Measurements from ENCODE around the gene GCN1. TPM values are rescaled to one million over a fixed set of nuclear protein-coding genes. Genes with fewer than 3 reads are reported as not detected.

GCN1 gene
- polyA plus RNA-seq, 1 donor (not counting 4 experiments of a cell fraction or from before 2014, with no cell fraction given) = 34.1 TPM

GRCh38 chr12:120241561-120242274 lies 47.2 kb upstream of the GCN1 start:
- peaks cover 25 to 27% of the 10 kb centered on the region in 2 experiments for H3K36me3 ChIP-seq (ENCODE audit: control insufficient read depth in 2 of 2, extremely low read depth in 1 of 2, insufficient read depth in 2 of 2, low read length in 2 of 2)
- no peak overlapping the region for H2AFZ ChIP-seq (ENCODE audit: control insufficient read depth, low read length)

GRCh38 chr12:120240495-120240833 lies 45.9 kb upstream of the GCN1 start:
- Histone ChIP-seq H3K4me3 (ENCODE audit: control insufficient read depth in 2 of 3, extremely low read depth in 1 of 3, insufficient read depth in 2 of 3, low read depth in 1 of 3, low read length in 3 of 3) (no peak overlapping the region), H2AFZ (ENCODE audit: control insufficient read depth, low read length) (no peak overlapping the region), H3K9ac (ENCODE audit: control insufficient read depth, extremely low read depth, insufficient read depth, low read length) (no peak overlapping the region), H3K9me1 (ENCODE audit: control insufficient read depth, extremely low read depth, insufficient read depth, low read length) (peaks cover 7% of the 10 kb centered on the region), H3K4me2 (ENCODE audit: control insufficient read depth, extremely low read depth, insufficient read depth, low read depth, low read length) (no peak overlapping the region), H3K79me2 (ENCODE audit: control insufficient read depth, insufficient read depth, low read length) (peaks cover 95% of the 10 kb centered on the region), H3K36me3 (ENCODE audit: control insufficient read depth in 2 of 2, extremely low read depth in 1 of 2, insufficient read depth in 2 of 2, low read length in 2 of 2) (peaks cover 31% of the 10 kb centered on the region in 2 experiments), H3K9me3 (ENCODE audit: control insufficient read depth, low read depth, low read length) (no peaks in the 10 kb centered on the region), H4K20me1 (ENCODE audit: control insufficient read depth, extremely low read depth, insufficient read depth, low read length) (peaks cover 32% of the 10 kb centered on the region), H3K27ac (ENCODE audit: control insufficient read depth, insufficient read depth, low read length) (peak overlapping the region; percentile 10), H3K4me1 (ENCODE audit: control insufficient read depth, extremely low read depth, insufficient read depth, low read length) (peaks cover 88% of the 10 kb centered on the region), H3K27me3 (ENCODE audit: control insufficient read depth, extremely low read depth, insufficient read depth, low read length) (no peaks in the 10 kb centered on the region)
- dilution Hi-C loops (cut with MboI; ENCODE audit: extremely low pct_ligation_motif_present, low sequenced_read_pairs) = no loop called here
- FAIRE-seq (no peak), DNase-seq (ENCODE audit: low read depth, low spot score) (no peak)
- TF ChIP-seq CTCF (optimal IDR thresholded peaks at IDR 0.05 in 1 of 3, IDR thresholded peaks at IDR 0.05 in 1 of 3, conservative IDR thresholded peaks at IDR 0.05 in 1 of 3; ENCODE audit: extremely low read depth in 1 of 3, insufficient read depth in 2 of 3, low read length in 3 of 3) = no peak
- TF ChIP-seq EZH2 (IDR thresholded peaks at IDR 0.05; ENCODE audit: low read length) = no peak

More at GRCh38 chr12:120241561-120242274, 47.2 kb upstream of the GCN1 start:
- Histone ChIP-seq H3K27ac (ENCODE audit: control insufficient read depth, insufficient read depth, low read length) (no peak overlapping the region), H3K4me3 (ENCODE audit: control insufficient read depth in 2 of 3, extremely low read depth in 1 of 3, insufficient read depth in 2 of 3, low read depth in 1 of 3, low read length in 3 of 3) (no peak overlapping the region), H4K20me1 (ENCODE audit: control insufficient read depth, extremely low read depth, insufficient read depth, low read length) (peaks cover 32% of the 10 kb centered on the region), H3K27me3 (ENCODE audit: control insufficient read depth, extremely low read depth, insufficient read depth, low read length) (no peaks in the 10 kb centered on the region), H3K79me2 (ENCODE audit: control insufficient read depth, insufficient read depth, low read length) (peaks cover 94% of the 10 kb centered on the region), H3K9ac (ENCODE audit: control insufficient read depth, extremely low read depth, insufficient read depth, low read length) (peak overlapping the region; percentile 19), H3K9me1 (ENCODE audit: control insufficient read depth, extremely low read depth, insufficient read depth, low read length) (peaks cover 7% of the 10 kb centered on the region), H3K9me3 (ENCODE audit: control insufficient read depth, low read depth, low read length) (no peaks in the 10 kb centered on the region), H3K4me1 (ENCODE audit: control insufficient read depth, extremely low read depth, insufficient read depth, low read length) (peaks cover 87% of the 10 kb centered on the region), H3K4me2 (ENCODE audit: control insufficient read depth, extremely low read depth, insufficient read depth, low read depth, low read length) (peak overlapping the region; percentile 15)
- FAIRE-seq (no peak), DNase-seq (ENCODE audit: low read depth, low spot score) (no peak)
- dilution Hi-C loops (cut with MboI; ENCODE audit: extremely low pct_ligation_motif_present, low sequenced_read_pairs) = no loop called here
- no peak for TF ChIP-seq EZH2 (IDR thresholded peaks at IDR 0.05; ENCODE audit: low read length)
- no peak for TF ChIP-seq CTCF (optimal IDR thresholded peaks at IDR 0.05 in 1 of 3, IDR thresholded peaks at IDR 0.05 in 1 of 3, conservative IDR thresholded peaks at IDR 0.05 in 1 of 3; ENCODE audit: extremely low read depth in 1 of 3, insufficient read depth in 2 of 3, low read length in 3 of 3)
